T-cell (primary cell): ENCODE measurements around the gene EIF4A3. TPM values are rescaled to one million over a fixed set of nuclear protein-coding genes. Genes with fewer than 3 reads are reported as not detected.

Source experiments
- ATAC-seq, 4 experiments: fragments of 200-7000 bp in 3 of 4; fragments of 150-1000 bp in 1 of 4; cut with Tn5 transposase; replicated peaks in 1 of 4; 1 replicate in 3 of 4; 2 replicates in 1 of 4; pipeline ENCODE4 v1.10.0; 2021; ENCODE audit warnings: moderate library complexity in 3 of 4, mild to moderate bottlenecking in 2 of 4, moderate number of reproducible peaks in 1 of 4
- CTCF ChIA-PET, 2 donors: fragments of 300-600 bp; sonication (Branson Sonifier 250); formaldehyde crosslinking; loops; one replicate each; lab custom pipeline; 2022; ENCODE audit warnings: antibody characterized with exemption in 2 of 2; lab: Charles Lee
- POLR2A ChIA-PET, 2 donors: fragments of 300-600 bp; sonication (Branson Sonifier 250); formaldehyde crosslinking; loops; one replicate each; lab custom pipeline; 2022; ENCODE audit warnings: antibody characterized with exemption in 2 of 2; lab: Charles Lee
- DNase-seq, 35 experiments: peaks; one replicate each; pipeline versions ENCODE4 v3.0.0 to v3.0.0-alpha.2; 2013 to 2023
- H3K27ac ChIP-seq: one replicate; pipeline ENCODE4 v1.5.1; 2013; ENCODE audit warnings: low read length
- H3K27me3 ChIP-seq, 2 experiments: replicated peaks in 1 of 2; 1 replicate in 1 of 2; 2 replicates in 1 of 2; pipeline versions ENCODE4 v1.6.1 to v1.7.0; 2013; ENCODE audit warnings: low read length in 1 of 2, mixed read lengths in 1 of 2; ENCODE audit not compliant: control insufficient read depth in 2 of 2, insufficient read depth in 2 of 2; ENCODE audit errors: extremely low read depth in 1 of 2
- H3K36me3 ChIP-seq, 2 donors: 1 replicate in 1 of 2; 2 replicates in 1 of 2; pipeline versions ENCODE4 v1.6.1 to v1.7.0; 2013; ENCODE audit warnings: low read length in 1 of 2; ENCODE audit not compliant: control insufficient read depth in 2 of 2, insufficient read depth in 1 of 2; ENCODE audit errors: extremely low read depth in 1 of 2
- H3K4me1 ChIP-seq, 2 experiments: 1 replicate in 1 of 2; 2 replicates in 1 of 2; pipeline versions ENCODE4 v1.6.1 to v1.7.0; 2013; ENCODE audit warnings: low read length in 2 of 2, mixed read lengths in 1 of 2; ENCODE audit not compliant: insufficient read depth in 2 of 2, control insufficient read depth in 1 of 2; ENCODE audit errors: extremely low read depth in 1 of 2
- H3K4me3 ChIP-seq, 2 donors: 1 replicate in 1 of 2; 2 replicates in 1 of 2; pipeline versions ENCODE4 v1.5.1 to v1.7.0; 2013; ENCODE audit warnings: mild to moderate bottlenecking in 2 of 2, low read length in 1 of 2, moderate library complexity in 1 of 2; ENCODE audit not compliant: control insufficient read depth in 1 of 2; ENCODE audit errors: extremely low read depth in 1 of 2
- H3K9me3 ChIP-seq: 2 replicates; pipeline ENCODE4 v1.7.0; 2013
- H3K27ac Mint-ChIP-seq, 2 donors: one replicate each; pipeline ENCODE4 v1.8.0; 2020 to 2021; ENCODE audit warnings: mild to moderate bottlenecking in 2 of 2, mixed read lengths in 2 of 2
- H3K27me3 Mint-ChIP-seq, 2 donors: one replicate each; pipeline ENCODE4 v1.8.0; 2021 to 2022; ENCODE audit warnings: mixed read lengths in 2 of 2
- H3K36me3 Mint-ChIP-seq: one replicate; pipeline ENCODE4 v1.8.0; 2021; ENCODE audit warnings: mixed read lengths
- H3K4me1 Mint-ChIP-seq, 3 donors: one replicate each; pipeline ENCODE4 v1.8.0; 2020 to 2022; ENCODE audit warnings: mixed read lengths in 3 of 3, mild to moderate bottlenecking in 1 of 3
- H3K4me3 Mint-ChIP-seq, 3 donors: one replicate each; pipeline ENCODE4 v1.8.0; 2020 to 2022; ENCODE audit warnings: mild to moderate bottlenecking in 3 of 3, mixed read lengths in 3 of 3, moderate library complexity in 3 of 3
- H3K9me3 Mint-ChIP-seq, 3 donors: one replicate each; pipeline ENCODE4 v1.8.0; 2020 to 2022; ENCODE audit warnings: mixed read lengths in 3 of 3
- WGBS: methylation state at CpG from one replicate; pipeline ENCODE4 v1.1.5; 2013; ENCODE audit warnings: missing lambda C conversion rate; ENCODE audit not compliant: insufficient coverage; 5-methylcytosine and 5-hydroxymethylcytosine counted together
- total RNA-seq, 35 experiments: library from RNA in 6 of 35; stranded (reverse) in 6 of 35; fragments of 120-200 nt in 1 of 35; gene quantifications; one replicate each; pipeline versions ENCODE4 v1.2.1 to v1.2.4 and lab custom pipeline; 2013 to 2026

The EIF4A3 gene
- total RNA-seq, 5 donors from 2014 or later (not counting 1 experiment from before 2014, with no cell fraction given), result 70.1 to 105 (median 71.4) TPM

- Mint-ChIP-seq H3K4me1 (no peaks in the 10 kb centered on the region), H3K27ac (no peak overlapping the region), H3K36me3 (no peaks in the 10 kb centered on the region), H3K27me3 (peaks cover 0 to 3% of the 10 kb centered on the region in 2 donors), H3K4me3 (no peak overlapping the region), H3K9me3 (no peaks in the 10 kb centered on the region)
- Histone ChIP-seq H3K27me3 (peaks cover 0 to 34% of the 10 kb centered on the region in 2 experiments), H3K4me1 (no peaks in the 10 kb centered on the region), H3K4me3 (no peak overlapping the region), H3K9me3 (no peaks in the 10 kb centered on the region), H3K27ac (no peak overlapping the region), H3K36me3 (no peaks in the 10 kb centered on the region)
- ChIA-PET CTCF (no interaction called here), POLR2A (no interaction called here)
- no peak for ATAC-seq
- 90% methylated on average over 8 of the region's 11 CpGs for WGBS
- no peak for DNase-seq
These were observed 29.8 kb upstream of the EIF4A3 start for GRCh38 chr17:80176757-80177156.

GRCh38 chr17:80173916-80174315, 27.0 kb upstream of the EIF4A3 start:
- no peaks in the 10 kb centered on the region for H3K9me3 Mint-ChIP-seq
- 100% methylated on average over 1 of the region's 6 CpGs for WGBS
- H3K36me3 ChIP-seq, result no peaks in the 10 kb centered on the region

GRCh38 chr17:80173126-80173525, 26.2 kb upstream of the EIF4A3 start:
- Mint-ChIP-seq H3K27ac (no peak overlapping the region), H3K4me1 (no peaks in the 10 kb centered on the region)
- no peak for ATAC-seq

More at GRCh38 chr17:80173916-80174315, 27.0 kb upstream of the EIF4A3 start:
- ATAC-seq (no peak), DNase-seq (no peak)
- Mint-ChIP-seq H3K4me3 (no peak overlapping the region), H3K36me3 (no peaks in the 10 kb centered on the region), H3K27ac (no peak overlapping the region), H3K27me3 (peaks cover 2 to 3% of the 10 kb centered on the region in 2 donors), H3K4me1 (no peaks in the 10 kb centered on the region)
- ChIA-PET CTCF (no interaction called here), POLR2A (no interaction called here)
- H3K9me3 ChIP-seq, result no peaks in the 10 kb centered on the region
- no peaks in the 10 kb centered on the region for H3K4me1 ChIP-seq
- H3K27ac ChIP-seq, result no peak overlapping the region
- H3K4me3 ChIP-seq, result no peak overlapping the region
- H3K27me3 ChIP-seq, result peaks cover 0 to 31% of the 10 kb centered on the region in 2 experiments

GRCh38 chr17:80171681-80172080, 24.8 kb upstream of the EIF4A3 start:
- ChIA-PET CTCF (no interaction called here), POLR2A (no interaction called here)
- Mint-ChIP-seq H3K4me3 (no peak overlapping the region), H3K27ac (no peak overlapping the region), H3K27me3 (peaks cover 0 to 3% of the 10 kb centered on the region in 2 donors), H3K36me3 (no peaks in the 10 kb centered on the region), H3K9me3 (no peaks in the 10 kb centered on the region), H3K4me1 (no peaks in the 10 kb centered on the region)
- WGBS, result 78% methylated on average over 6 of the region's 7 CpGs
- H3K4me3 ChIP-seq, result no peak overlapping the region
- ATAC-seq (no peak), DNase-seq (no peak)
- no peaks in the 10 kb centered on the region for H3K9me3 ChIP-seq
- no peaks in the 10 kb centered on the region for H3K4me1 ChIP-seq
- no peak overlapping the region for H3K27ac ChIP-seq
- H3K36me3 ChIP-seq, result no peaks in the 10 kb centered on the region
- peaks cover 0 to 29% of the 10 kb centered on the region in 2 experiments for H3K27me3 ChIP-seq

More at GRCh38 chr17:80173126-80173525, 26.2 kb upstream of the EIF4A3 start:
- DNase-seq, result no peak
- no peaks in the 10 kb centered on the region for H3K4me1 ChIP-seq
- Mint-ChIP-seq H3K4me3 (no peak overlapping the region), H3K27me3 (peaks cover 0 to 3% of the 10 kb centered on the region in 2 donors), H3K36me3 (no peaks in the 10 kb centered on the region), H3K9me3 (no peaks in the 10 kb centered on the region)
- H3K36me3 ChIP-seq, result no peaks in the 10 kb centered on the region
- no peaks in the 10 kb centered on the region for H3K9me3 ChIP-seq
- no peak overlapping the region for H3K4me3 ChIP-seq
- H3K27ac ChIP-seq, result no peak overlapping the region
- no CpG with 5 or more reads among the region's 12 CpGs for WGBS
- ChIA-PET POLR2A (no interaction called here), CTCF (no interaction called here)
- peaks cover 0 to 31% of the 10 kb centered on the region in 2 experiments for H3K27me3 ChIP-seq

GRCh38 chr17:80169784-80170500, 23.0 kb upstream of the EIF4A3 start, which contains the start of gene CARD14:
Gene CARD14 (plus strand): TSS chr17:80170030. CDS start chr17:80181439, 11,409 bp downstream.
- ATAC-seq, result no peak
- CTCF ChIA-PET, result no interaction called here
- H3K36me3 Mint-ChIP-seq, result no peaks in the 10 kb centered on the region

GRCh38 chr17:80169107-80169506, 22.2 kb upstream of the EIF4A3 start:
- ChIA-PET CTCF (no interaction called here), POLR2A (no interaction called here)
- Histone ChIP-seq H3K27me3 (peaks cover 0 to 20% of the 10 kb centered on the region in 2 experiments), H3K4me3 (no peak overlapping the region), H3K27ac (no peak overlapping the region), H3K36me3 (no peaks in the 10 kb centered on the region), H3K4me1 (no peaks in the 10 kb centered on the region), H3K9me3 (no peaks in the 10 kb centered on the region)
- Mint-ChIP-seq H3K27me3 (peaks cover 0 to 5% of the 10 kb centered on the region in 2 donors), H3K4me3 (no peak overlapping the region), H3K36me3 (no peaks in the 10 kb centered on the region), H3K9me3 (no peaks in the 10 kb centered on the region), H3K4me1 (no peaks in the 10 kb centered on the region), H3K27ac (no peak overlapping the region)
- 99% methylated on average over 5 of the region's 5 CpGs for WGBS
- DNase-seq, result no peak
- no peak for ATAC-seq

More at GRCh38 chr17:80169784-80170500, 23.0 kb upstream of the EIF4A3 start, which contains the start of gene CARD14:
- H3K9me3 ChIP-seq, result no peaks in the 10 kb centered on the region
- H3K4me1 Mint-ChIP-seq, result no peaks in the 10 kb centered on the region
- H3K36me3 ChIP-seq, result no peaks in the 10 kb centered on the region
- DNase-seq, result no peak
- peaks cover 0 to 25% of the 10 kb centered on the region in 2 experiments for H3K27me3 ChIP-seq
- no peak within 1 kb of the TSS for H3K4me3 Mint-ChIP-seq
- WGBS, result 86% methylated on average over 19 of the region's 19 CpGs
- POLR2A ChIA-PET, result no interaction called here
- H3K4me3 ChIP-seq, result no peak within 1 kb of the TSS
- peaks cover 0 to 3% of the 10 kb centered on the region in 2 donors for H3K27me3 Mint-ChIP-seq
- H3K27ac ChIP-seq, result no peak within 1 kb of the TSS
- no peaks in the 10 kb centered on the region for H3K4me1 ChIP-seq
- no peak within 1 kb of the TSS for H3K27ac Mint-ChIP-seq
- H3K9me3 Mint-ChIP-seq, result no peaks in the 10 kb centered on the region
